ENCODE measurements around the gene SPIRE1.

DNA sequence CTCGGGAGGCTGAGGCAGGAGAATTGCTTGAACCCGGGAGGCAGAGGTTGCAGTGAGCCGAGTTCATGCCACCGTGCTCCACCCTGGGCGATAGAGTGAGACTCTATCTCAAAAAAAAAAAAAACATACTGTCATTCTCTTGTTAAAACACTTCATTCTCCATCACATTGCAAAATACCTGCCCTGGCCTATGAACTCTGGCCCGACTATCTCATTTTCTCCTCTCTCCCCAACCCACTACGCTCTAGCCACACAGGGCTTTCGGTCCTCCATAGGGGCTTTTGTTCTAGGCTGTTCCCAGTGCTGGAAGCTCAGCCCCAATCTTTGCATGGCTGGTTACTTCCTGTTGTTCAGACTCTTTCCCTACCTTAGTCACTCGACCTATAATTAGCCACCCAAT lies 34.3 kb upstream of the SPIRE1 start:
- TF ChIP-seq, protein P1, sequence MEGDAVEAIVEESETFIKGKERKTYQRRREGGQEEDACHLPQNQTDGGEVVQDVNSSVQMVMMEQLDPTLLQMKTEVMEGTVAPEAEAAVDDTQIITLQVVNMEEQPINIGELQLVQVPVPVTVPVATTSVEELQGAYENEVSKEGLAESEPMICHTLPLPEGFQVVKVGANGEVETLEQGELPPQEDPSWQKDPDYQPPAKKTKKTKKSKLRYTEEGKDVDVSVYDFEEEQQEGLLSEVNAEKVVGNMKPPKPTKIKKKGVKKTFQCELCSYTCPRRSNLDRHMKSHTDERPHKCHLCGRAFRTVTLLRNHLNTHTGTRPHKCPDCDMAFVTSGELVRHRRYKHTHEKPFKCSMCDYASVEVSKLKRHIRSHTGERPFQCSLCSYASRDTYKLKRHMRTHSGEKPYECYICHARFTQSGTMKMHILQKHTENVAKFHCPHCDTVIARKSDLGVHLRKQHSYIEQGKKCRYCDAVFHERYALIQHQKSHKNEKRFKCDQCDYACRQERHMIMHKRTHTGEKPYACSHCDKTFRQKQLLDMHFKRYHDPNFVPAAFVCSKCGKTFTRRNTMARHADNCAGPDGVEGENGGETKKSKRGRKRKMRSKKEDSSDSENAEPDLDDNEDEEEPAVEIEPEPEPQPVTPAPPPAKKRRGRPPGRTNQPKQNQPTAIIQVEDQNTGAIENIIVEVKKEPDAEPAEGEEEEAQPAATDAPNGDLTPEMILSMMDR (IDR thresholded peaks at IDR 0.05; ENCODE audit: low read length): no peak
- TF ChIP-seq EZH2 (IDR thresholded peaks at IDR 0.05; ENCODE audit: borderline replicate concordance, low read length): no peak
